Omental fat pad (tissue), 4 donors: ENCODE measurements around the gene SYNCRIP. TPM values are rescaled to one million over a fixed set of nuclear protein-coding genes. Genes with fewer than 3 reads are reported as not detected.

Experiments
- ATAC-seq: fragments of 150-250 bp; one replicate; pipeline ENCODE4 v1.9.1; 2016; ENCODE audit warnings: mild to moderate bottlenecking, moderate library complexity; ENCODE audit not compliant: low FRiP score
- DNase-seq: peaks from one replicate; pipeline ENCODE4 v3.0.0-alpha.2; 2019; ENCODE audit warnings: low spot score
- CTCF ChIP-seq, 3 donors: fragments of 450-650 bp; IDR thresholded peaks; one replicate each; pipeline ENCODE4 v1.5.1; 2016 to 2017; ENCODE audit warnings: antibody characterized with exemption in 3 of 3, mild to moderate bottlenecking in 3 of 3, moderate library complexity in 2 of 3
- total RNA-seq, 4 donors: library from RNA; depleted of rRNA; stranded (reverse); fragments of >200 nt; gene quantifications; one replicate each; pipeline ENCODE4 v1.1.0, GENCODE V29; 2016

Gene SYNCRIP
- total RNA-seq, 4 donors from 2014 or later: 52.9 to 126 (median 64.1) TPM

DNA sequence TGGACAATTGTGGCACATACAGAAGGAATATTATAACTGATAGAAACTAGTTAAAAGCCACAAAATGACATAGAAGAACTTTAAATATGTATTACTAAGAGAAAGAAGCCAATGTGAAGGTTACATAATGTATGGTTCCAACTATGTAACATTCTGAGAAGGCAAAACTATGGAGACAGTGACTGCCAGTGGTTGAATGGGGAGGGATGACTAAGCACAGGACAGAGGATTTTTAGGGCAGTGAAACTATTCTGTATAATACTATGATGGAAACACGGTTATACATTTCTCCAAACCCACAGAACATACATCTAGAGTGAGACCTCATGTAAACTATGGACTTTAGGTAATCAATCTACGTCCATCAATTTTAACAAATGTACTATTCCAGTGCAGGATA, 22.4 kb downstream of the SYNCRIP start:
- no peak for DNase-seq
- no peak for ATAC-seq
- TF ChIP-seq CTCF (IDR thresholded peaks at IDR 0.05): no peak

GRCh38 chr6:85614780-85615179, 27.9 kb downstream of the SYNCRIP start:
- DNase-seq (no peak), ATAC-seq (no peak)
- no peak for TF ChIP-seq CTCF (IDR thresholded peaks at IDR 0.05)

DNA sequence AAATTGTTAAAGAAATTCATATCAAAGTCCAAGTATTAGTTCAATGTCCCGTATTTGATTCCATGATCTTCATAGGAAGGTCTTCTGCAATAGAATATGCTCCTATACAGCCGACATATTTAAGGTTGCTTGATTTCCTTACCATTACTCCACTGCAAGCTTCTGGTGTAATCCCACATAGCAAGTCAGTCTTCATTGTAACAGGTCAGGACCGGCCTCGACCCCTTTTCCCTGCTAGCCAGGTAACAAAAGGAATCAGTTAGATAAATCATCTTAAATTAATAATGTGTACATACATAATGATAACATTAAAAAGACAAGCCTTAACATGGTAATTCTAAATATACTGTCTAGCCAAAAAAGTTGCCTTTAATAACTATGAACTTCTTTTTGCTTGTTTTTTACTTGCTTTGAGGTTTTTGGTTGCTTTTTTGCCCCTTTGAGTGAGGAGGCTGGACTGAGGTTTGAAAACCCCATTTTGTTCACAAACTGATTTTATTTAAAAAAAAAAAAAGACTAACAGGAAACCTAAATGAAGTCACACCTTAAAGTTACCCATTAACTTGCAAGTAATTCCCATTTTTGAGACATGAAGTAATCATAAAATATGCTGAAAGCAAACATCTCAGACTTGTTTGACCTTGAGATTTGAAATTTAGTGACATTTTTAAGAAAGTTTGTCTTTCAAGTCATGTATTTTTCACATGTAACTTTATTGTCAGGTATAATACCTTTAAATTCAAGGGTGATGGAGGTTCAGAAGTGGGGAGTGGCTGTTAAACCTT, 29.8 kb downstream of the SYNCRIP start:
- TF ChIP-seq CTCF (IDR thresholded peaks at IDR 0.05): no peak
- ATAC-seq (no peak), DNase-seq (no peak)

- no peak for DNase-seq
- ATAC-seq: no peak
- no peak for TF ChIP-seq CTCF (IDR thresholded peaks at IDR 0.05)
Observed at GRCh38 chr6:85610182-85610895, 32.3 kb downstream of the SYNCRIP start.

GRCh38 chr6:85602100-85602499, 40.6 kb downstream of the SYNCRIP start:
- TF ChIP-seq CTCF (IDR thresholded peaks at IDR 0.05): no peak
- ATAC-seq (no peak), DNase-seq (no peak)

- no peak for TF ChIP-seq CTCF (IDR thresholded peaks at IDR 0.05)
- ATAC-seq (no peak), DNase-seq (no peak)
Observed at GRCh38 chr6:85600713-85601313, 41.9 kb downstream of the SYNCRIP start.
